ENCODE results near the gene SMIM32. TPM values are rescaled to one million over a fixed set of nuclear protein-coding genes. Genes with fewer than 3 reads are reported as not detected.
A peak's percentile ranks its signal among the peaks of the same experiment; 100 is the strongest.

Gene SMIM32
- total RNA-seq, 6 experiments from 2014 or later: 0.25 to 1.1 TPM; not detected in 4

DNA sequence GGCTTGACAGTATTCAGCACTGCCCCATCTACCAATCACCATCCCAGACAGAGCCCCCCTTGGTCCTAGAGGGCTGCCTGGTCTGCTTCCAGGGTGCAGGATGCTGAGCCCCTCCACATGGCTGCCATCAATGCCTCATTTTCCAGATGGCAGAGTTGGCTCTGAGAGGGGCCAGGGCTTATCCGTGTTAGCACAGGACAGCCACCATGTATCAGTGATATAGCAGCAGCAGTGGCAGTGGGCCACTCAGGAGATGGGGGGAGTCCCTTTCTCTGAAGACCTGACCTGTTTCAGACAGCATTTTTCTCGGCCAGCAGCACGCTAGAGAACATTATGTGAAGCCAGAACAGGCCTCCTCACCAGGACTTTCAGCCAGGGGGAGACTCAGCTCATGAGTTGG is 1.6 kb upstream of the SMIM32 start:
- Histone ChIP-seq H3K4me1 (peaks cover 0 to 15% (median 0%) of the 10 kb centered on the region in 4 donors), H3K9me3 (no peaks in the 10 kb centered on the region), H3K27ac (no peak overlapping the region), H3K36me3 (no peaks in the 10 kb centered on the region), H3K4me3 (no peak overlapping the region), H3K27me3 (peaks cover 0 to 7% of the 10 kb centered on the region in 2 donors)
- no peak for TF ChIP-seq POLR2A (IDR thresholded peaks at IDR 0.05)
- TF ChIP-seq, protein P1, sequence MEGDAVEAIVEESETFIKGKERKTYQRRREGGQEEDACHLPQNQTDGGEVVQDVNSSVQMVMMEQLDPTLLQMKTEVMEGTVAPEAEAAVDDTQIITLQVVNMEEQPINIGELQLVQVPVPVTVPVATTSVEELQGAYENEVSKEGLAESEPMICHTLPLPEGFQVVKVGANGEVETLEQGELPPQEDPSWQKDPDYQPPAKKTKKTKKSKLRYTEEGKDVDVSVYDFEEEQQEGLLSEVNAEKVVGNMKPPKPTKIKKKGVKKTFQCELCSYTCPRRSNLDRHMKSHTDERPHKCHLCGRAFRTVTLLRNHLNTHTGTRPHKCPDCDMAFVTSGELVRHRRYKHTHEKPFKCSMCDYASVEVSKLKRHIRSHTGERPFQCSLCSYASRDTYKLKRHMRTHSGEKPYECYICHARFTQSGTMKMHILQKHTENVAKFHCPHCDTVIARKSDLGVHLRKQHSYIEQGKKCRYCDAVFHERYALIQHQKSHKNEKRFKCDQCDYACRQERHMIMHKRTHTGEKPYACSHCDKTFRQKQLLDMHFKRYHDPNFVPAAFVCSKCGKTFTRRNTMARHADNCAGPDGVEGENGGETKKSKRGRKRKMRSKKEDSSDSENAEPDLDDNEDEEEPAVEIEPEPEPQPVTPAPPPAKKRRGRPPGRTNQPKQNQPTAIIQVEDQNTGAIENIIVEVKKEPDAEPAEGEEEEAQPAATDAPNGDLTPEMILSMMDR (IDR thresholded peaks at IDR 0.05): no peak
- WGBS (ENCODE audit: insufficient coverage, low coverage, low lambda C conversion rate, missing lambda C conversion rate): 83% methylated on average over 1 of the region's 3 CpGs
- intact Hi-C loops (cut with DNase I): no loop called here
- no peak for ATAC-seq
- peak in 1 of 3 donors; percentile 18 for DNase-seq

DNA sequence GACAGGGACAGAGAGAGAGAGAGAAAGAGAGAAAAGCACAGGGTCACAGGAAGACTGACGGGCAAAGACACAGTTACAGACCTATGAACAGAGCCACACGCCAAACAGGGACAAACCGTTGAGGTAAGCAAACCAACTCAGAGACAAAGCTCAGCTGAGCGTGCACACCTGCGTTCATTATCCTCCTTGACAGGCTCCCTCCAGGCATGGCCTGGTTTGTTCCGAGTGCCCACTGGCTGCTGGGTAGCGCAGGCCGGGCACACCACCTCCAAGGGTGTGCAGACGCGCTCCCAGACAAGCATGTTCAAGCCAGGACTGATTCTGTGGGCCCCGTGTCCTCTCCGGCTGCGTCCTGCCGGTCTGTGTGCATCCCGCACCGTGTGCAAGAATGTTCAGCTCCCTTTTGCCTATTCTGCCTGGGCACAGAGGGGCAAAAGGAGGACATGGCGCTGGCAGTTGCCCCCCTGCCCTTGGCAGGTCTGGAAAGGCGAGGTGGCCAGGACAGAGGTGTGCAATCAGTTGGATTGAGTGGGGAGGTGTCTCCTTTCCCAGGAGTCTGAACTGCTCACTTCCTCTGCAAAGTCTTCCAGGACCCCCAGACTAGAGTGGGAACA is 467 bp upstream of the SMIM32 start:
- Histone ChIP-seq H3K4me1 (peaks cover 0 to 15% (median 0%) of the 10 kb centered on the region in 4 donors), H3K36me3 (no peaks in the 10 kb centered on the region), H3K9me3 (no peaks in the 10 kb centered on the region), H3K27me3 (peaks cover 0 to 7% of the 10 kb centered on the region in 2 donors), H3K27ac (no peak overlapping the region), H3K4me3 (peak overlapping the region in 2 of 3 donors; percentile 21 to 40)
- peak in 1 of 3 donors; percentile 37 for DNase-seq
- 32% methylated on average over 5 of the region's 18 CpGs for WGBS (ENCODE audit: insufficient coverage, low coverage, low lambda C conversion rate, missing lambda C conversion rate)
- ATAC-seq: peak in 3 of 4 donors; percentile 4 to 23 (median 7)
- TF ChIP-seq, protein P1 (IDR thresholded peaks at IDR 0.05): no peak
- TF ChIP-seq POLR2A (IDR thresholded peaks at IDR 0.05): no peak
- intact Hi-C loops (cut with DNase I): no loop called here

GRCh38 chr5:136192015-136192525 is 892 bp downstream of the SMIM32 start:
- Histone ChIP-seq H3K27ac (no peak overlapping the region), H3K27me3 (peaks cover 0 to 7% of the 10 kb centered on the region in 2 donors), H3K9me3 (no peaks in the 10 kb centered on the region), H3K4me1 (peaks cover 0 to 15% (median 0%) of the 10 kb centered on the region in 4 donors), H3K4me3 (peak overlapping the region; percentile 21 to 41 (median 40)), H3K36me3 (no peaks in the 10 kb centered on the region)
- intact Hi-C loops (cut with DNase I): no loop called here
- ATAC-seq (peak; percentile 22 to 45 (median 42)), DNase-seq (peak in 2 of 3 donors; percentile 38 to 40)
- WGBS (ENCODE audit: insufficient coverage, low coverage, low lambda C conversion rate, missing lambda C conversion rate): no CpG with 5 or more reads among the region's 56 CpGs
- TF ChIP-seq, protein P1 (IDR thresholded peaks at IDR 0.05): peak in 1 of 4 donors; percentile 7
- no peak for TF ChIP-seq POLR2A (IDR thresholded peaks at IDR 0.05)

DNA sequence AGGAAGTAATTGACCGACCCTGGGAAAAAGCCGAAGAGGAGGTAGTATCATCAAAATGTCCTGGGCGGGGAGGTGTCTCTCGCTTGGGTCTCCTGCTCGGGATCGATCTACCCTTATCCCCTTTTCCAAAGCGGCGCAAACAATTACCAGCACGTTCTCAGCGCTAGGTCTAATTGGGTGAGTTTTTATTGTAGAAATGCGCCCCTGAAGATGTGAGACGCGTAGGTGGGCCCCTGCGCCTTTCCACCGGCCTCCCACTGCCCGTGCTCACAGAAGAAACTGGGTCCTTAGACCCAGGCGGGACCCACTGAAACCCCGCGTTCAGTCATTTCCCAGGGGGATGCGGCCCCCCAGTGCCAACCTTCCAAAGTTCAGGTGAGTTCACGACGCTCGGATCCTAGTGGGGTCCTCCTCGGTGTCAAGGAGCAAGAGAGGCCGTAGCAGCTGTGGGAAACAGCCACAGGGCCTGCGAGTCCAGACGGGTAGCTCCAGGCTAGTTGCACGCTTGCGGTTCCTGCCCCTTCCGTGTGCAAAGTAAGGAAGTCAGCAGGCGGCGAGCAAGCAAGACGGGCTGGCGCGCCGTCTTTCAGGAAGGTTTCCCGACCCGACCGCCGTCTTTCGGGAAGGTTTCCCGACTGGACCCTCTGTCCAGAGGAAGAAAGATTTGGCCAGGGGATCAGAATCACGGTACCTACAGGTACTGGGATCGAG is 1.5 kb downstream of the SMIM32 start:
- no peak overlapping the region for H3K27ac ChIP-seq
- WGBS (ENCODE audit: insufficient coverage, low coverage, low lambda C conversion rate, missing lambda C conversion rate): 30% methylated on average over 14 of the region's 44 CpGs
- TF ChIP-seq, protein P1 (IDR thresholded peaks at IDR 0.05): no peak
- no peak for TF ChIP-seq POLR2A (IDR thresholded peaks at IDR 0.05)
- ATAC-seq (peak; percentile 29 to 51 (median 36)), DNase-seq (peak in 2 of 3 donors; percentile 38 to 41)
- H3K4me1 ChIP-seq: peaks cover 0 to 20% (median 0%) of the 10 kb centered on the region in 4 donors
- H3K27me3 ChIP-seq: peaks cover 0 to 7% of the 10 kb centered on the region in 2 donors
- intact Hi-C loops (cut with DNase I): no loop called here
- H3K36me3 ChIP-seq: peaks cover 0 to 1% (median 0%) of the 10 kb centered on the region in 4 donors
- H3K4me3 ChIP-seq: peak overlapping the region in 2 of 3 donors; percentile 20 to 41
- no peaks in the 10 kb centered on the region for H3K9me3 ChIP-seq

Data from right lobe of liver (tissue), 6 donors.